Stimulated activated CD8-positive, alpha-beta memory T cell treated with anti-CD3 and anti-CD28 coated beads, Interleukin-4, amount 100 ng/mL, for 1 hour (primary cell): ENCODE data around the gene CBL.

Experiments used
- DNase-seq, 2 donors: peaks; one replicate each; pipeline ENCODE4 v3.0.0-alpha.2; 2020; ENCODE audit warnings: low read depth in 2 of 2, low spot score in 1 of 2

CBL gene

DNA sequence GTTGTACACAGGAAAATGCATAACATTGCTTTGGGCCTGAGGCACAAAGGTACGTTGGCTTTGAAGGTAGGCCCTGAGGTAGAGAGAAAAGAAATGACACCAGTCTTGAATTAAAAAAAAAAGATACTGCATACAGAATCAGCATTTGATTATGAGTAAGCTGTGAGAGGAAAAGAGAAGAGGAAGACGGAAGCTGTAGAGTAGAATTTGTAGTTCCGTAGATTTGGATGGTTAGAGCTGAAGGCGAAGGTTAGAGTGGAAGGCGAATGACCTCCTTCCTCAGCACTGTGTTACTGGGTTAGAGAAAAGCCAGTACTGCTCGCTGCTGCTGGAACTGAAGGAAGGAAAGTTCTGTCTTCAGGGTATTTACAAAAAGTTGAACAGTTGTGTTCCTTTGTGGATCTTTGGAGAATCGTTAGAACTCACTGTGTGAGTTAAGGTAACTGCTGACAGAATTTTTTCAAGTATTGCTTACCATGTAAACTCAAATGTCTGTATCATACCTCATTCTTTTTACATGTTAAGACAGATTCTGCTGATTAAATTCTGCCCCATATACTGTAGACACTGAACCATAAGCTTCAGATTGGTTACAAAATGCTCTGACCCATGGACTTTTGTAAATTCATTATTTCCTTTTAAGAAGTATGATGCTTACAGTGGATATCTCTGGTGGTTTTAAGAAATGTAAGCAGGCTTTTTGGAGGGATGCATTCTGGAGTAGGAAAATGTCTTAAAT, 60.5 kb downstream of the CBL start:
- DNase-seq, result no peak

DNA sequence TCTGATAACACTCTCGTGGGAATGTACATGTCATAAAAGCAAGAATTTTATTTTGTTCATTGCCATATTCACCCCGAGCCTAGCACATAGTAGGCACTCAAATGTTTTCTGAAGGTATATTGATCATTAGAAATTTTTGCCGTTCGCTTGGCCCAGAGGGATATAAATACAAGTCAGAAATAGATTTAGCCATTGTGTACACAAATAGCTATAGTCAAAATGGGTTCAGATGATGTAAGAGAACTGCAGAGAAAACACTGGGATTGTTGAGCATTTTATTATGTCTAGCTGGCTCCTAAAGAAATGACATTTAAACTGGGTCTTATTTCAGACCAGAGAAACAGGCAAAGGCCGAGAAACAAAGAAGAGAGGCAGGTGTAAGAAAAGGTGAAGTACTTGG, 61.5 kb downstream of the CBL start:
- no peak for DNase-seq

DNA sequence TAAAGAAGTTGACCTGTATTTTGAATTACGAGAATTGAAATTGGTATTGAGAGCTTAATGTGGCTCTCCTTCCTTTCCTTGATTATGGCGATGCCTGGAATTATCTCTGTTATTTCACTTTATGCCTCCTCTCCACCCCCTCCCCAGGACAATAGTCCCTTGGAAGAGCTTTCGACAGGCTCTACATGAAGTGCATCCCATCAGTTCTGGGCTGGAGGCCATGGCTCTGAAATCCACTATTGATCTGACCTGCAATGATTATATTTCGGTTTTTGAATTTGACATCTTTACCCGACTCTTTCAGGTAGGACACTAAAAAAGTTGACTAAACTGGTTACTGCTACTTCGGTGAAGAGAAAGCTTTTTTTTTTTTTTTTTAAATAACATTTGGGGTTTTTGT, 67.6 kb downstream of the CBL start:
- no peak for DNase-seq

DNA sequence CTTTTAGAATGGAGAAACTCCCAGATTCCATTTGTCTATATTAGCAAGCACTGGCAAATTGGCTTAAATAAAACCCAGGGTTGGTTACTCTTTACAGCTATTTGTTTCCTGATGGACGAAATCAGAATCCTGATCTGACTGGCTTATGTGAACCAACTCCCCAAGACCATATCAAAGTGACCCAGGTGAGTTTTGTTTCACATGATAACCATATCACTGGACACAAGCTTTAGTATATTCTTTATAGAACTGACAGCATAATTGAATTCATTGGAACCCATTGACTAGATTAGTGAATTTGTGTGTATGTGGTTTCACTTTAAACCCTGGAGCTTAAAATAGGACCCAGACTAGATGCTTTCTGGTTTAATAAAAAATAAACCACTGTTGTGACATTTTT, 71.5 kb downstream of the CBL start:
- no peak for DNase-seq

DNA sequence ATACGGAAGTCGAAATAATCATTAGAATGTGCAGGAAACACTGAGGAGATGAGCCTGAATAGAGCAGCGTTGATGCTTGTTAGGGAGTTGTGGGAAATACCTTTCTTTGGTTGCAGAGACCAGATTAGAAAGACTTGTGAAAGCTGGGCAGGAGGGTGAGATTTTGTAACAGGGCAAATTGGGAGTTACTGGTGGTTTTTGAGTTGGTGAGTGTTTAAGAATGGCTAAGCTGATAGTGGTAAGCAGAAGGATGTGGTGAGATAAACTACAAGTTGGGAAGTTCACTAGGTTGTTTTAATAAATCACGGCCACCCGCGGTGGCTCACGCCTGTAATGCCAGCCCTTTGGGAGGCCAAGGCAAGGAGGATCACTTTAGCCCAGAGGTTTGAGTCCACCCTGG, 76.4 kb downstream of the CBL start:
- no peak for DNase-seq

DNA sequence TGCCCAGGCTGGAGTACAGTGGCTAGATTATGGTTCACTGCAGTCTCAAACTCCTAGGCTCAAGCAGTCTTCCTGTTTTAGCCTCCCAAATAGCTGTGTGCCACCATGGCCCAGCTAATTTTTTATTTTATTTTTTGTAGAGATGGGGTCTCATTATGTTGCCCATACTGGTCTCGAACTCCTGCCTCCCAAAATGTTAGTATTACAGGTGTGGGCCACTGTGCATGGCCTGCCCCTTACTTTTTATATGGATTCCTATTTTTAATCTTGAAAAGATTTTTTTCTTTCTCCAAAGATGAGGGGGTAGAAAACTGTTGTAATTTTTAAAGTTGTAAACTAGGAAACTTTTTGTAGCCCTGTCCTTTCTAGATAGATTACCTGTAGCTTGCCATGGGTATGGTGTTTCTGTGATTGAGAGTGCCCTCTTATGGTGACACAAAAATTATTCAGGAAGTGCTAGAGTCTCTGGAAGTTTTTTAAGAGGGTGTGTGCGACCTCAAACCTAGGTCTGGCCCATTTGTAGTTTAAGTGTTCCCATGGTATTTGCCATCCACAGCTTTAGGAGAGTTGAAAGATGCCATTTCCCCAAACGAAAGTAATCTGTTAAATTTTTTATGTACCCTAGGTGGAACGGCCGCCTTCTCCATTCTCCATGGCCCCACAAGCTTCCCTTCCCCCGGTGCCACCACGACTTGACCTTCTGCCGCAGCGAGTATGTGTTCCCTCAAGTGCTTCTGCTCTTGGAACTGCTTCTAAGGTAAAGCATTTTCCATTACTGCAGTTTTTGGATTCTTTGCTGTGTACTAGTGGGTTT, 78.4 kb downstream of the CBL start:
- no peak for DNase-seq

DNA sequence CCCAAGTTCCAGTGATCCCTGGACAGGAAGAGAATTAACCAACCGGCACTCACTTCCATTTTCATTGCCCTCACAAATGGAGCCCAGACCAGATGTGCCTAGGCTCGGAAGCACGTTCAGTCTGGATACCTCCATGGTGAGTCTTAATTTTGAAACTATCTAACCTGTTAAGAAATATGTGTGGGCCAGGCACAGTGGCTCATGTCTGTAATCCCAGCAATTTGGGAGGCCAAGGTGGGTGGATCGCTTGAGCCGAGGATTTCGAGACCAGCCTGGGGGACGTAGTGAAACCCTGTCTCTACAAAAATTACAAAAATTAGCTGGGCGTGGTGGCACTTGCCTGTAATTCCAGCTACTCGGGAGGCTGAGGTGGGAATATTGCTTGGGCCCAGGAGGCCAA, 79.3 kb downstream of the CBL start:
- no peak for DNase-seq

DNA sequence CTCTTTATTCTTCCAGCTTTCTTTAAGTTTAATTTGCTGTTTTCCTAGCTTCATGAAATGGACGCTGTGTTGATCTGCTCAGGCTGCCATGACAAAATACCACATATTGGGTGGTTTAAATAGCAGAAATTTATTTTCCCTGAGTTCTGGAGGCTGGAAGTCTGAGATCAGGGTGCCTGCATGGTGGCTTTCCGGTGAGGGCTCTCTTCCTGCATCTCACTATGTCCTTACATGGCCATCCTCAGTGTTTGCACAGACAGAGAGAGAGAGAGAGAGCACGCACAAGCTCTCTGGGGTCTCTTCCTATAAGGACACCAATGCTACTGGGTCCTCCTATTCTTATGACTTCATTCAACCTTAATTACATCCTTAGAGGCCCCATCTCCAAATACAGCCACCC, 82.1 kb downstream of the CBL start:
- no peak for DNase-seq

DNA sequence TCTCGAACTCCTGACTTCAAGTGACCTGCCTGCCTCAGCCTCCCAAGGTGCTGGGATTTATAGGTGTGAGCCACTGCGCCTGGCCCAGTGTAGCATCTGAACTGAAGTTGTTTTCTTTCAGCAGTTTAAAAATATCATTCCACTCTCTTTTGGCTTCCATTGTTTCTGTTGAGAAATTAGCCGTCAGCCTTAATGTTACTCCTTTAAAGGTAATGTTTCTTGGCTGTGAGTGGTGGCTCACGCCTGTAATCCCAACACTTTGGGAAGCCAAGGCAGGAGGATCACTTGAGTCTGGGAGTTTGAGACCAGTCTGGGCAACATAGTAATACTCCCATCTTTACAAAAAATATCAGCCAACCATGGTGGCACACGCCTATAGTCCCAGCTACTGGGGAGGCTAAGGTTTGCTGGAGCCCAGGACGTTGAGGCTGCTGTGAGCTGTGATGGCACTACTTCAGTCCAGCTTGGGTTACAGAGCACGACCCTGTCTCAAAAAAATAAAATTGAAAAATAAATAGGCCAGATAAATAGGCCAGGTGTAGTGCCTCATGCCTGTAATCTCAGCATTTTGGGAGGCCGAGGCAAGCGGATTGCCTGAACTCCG, 84.9 kb downstream of the CBL start:
- no peak for DNase-seq

DNA sequence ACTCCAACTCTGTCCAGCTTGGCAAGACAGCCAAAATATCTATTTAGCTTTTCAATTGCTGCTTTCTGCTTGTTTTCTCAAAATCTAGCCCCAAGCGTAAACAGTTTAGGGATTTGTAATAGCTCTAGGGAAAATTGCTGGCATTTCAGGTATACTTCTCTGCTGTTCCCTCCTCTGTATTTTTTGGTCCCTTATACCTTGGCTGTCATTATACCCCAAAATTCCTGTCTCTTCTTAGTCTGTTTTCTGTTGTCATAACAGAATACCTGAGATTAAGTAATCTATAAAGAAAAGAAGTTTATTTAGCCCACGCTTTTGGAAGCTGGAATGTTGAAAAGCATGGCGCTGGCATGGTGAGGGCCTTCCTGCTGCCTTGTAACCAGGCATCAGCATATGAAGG, 87.3 kb downstream of the CBL start:
- DNase-seq, result no peak

DNA sequence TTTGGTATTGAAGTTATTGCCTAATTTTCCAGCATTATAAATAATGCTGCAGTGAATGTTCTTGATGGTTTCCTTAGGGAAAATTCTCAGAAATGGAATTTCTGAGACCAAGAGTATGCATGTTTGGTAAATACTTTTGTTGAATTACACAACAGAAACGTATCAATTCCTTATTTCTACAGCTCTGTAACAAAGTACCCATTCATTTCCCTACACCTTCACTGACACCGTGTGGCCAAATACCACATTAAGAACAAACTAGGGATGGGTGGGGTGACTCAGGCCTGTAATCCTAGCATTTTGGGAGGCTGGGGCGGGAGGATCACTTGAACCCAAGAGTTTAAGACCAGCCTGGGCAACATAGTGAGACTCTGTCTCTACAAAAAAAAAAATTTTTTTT, 89.0 kb downstream of the CBL start:
- no peak for DNase-seq

DNA sequence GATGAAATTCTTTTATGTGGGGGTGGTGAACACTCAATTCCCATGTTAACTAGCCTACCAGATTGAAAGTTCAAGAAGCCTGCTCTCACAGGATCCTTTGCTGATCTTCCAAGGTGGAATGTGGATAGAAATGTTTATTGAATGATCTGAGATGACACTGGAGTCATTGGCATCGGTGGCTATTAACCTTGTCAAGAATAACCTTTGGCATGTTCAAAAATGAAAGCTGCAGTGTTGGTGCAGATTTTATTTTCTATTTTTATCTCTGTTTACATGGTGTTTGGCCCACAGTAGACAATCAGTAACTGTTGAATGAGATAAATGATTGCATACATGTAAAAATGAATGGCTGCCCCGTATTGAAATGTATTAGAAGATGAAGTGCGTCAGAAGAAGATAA, 91.8 kb downstream of the CBL start:
- DNase-seq, result no peak

DNA sequence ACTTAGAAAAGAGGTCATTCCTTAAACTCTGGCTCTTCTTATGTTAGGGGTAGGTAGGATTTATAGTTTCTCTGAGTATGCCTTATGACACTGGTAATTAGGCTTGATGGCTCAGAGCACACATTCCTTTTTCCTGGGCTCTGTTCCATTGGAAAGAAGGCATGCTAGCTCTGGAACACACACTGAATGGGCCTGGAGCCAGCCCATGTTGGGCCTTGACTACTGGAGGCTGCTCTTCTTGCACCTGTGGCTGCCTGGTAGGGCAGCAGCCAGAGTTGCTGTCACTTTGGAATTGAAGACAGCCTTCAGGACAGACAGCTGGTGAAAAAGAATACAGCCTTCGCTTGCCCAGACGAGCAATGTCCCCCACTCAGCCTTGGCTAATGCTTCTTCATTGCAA, 92.6 kb downstream of the CBL start:
- no peak for DNase-seq

DNA sequence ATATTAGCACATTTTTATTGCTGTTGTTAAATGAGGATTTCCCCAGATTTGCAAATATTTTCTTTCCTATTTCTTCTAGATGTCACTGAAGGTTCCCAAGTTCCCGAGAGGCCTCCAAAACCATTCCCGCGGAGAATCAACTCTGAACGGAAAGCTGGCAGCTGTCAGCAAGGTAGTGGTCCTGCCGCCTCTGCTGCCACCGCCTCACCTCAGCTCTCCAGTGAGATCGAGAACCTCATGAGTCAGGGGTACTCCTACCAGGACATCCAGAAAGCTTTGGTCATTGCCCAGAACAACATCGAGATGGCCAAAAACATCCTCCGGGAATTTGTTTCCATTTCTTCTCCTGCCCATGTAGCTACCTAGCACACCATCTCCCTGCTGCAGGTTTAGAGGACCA, 93.3 kb downstream of the CBL start:
- no peak for DNase-seq

DNA sequence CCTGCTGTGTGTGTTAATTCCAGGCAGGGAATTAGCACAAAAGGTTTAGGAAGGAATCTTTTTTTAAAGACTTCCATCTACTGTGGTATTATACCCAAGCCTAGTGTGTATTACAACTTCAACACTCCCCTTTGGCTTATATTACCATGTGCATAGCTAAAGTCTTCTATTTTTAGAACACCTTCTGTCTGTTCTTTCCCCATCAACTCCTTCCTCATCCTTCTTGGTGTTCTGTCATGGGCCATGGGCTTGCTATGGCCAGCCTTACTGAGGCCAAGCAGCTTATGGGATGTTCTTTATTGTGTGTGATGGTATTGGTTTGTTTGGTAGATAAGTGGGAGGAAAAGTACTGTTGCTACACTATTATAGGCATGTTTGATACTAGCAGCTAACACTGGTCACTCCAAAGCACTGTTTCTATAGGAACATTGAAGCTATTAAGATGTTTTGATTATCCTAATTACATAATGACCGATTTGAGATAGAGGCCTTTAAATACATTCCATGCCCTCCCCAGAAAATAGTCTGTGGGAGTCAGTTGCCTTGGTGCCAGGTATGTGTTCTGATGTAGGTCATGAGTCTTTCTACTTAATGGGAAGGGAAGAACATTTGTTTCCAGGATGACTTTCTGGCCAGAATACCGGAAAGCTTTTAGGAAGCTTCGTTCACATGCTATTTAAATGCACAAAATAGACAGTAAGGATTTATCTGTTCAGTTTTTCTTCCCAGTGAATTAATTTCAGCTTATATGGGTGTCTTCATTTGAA, 94.2 kb downstream of the CBL start:
- DNase-seq, result no peak

DNA sequence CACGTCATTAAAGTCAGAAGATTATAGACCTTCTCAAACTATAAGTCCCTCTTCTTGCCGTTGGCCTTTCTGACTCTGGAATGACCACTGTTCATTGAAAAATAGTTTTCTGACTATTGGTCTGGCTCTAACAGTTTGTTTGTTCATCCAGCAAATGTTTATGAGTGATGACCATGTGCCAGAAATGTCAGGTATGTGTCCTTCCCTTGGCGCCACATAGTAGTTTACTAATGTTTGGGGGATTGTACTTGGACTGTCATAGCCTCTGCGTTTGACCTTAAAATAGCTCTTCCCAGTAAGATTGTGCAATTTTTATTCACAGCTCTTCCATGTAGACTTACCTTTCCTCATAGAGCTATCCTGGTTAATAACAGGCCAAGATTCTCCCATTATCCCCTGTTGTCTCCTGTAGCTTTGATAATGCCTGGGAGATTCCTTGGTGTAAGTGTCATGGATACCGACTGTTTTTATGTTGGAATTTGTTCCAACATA, 97.1 kb downstream of the CBL start:
- no peak for DNase-seq

DNA sequence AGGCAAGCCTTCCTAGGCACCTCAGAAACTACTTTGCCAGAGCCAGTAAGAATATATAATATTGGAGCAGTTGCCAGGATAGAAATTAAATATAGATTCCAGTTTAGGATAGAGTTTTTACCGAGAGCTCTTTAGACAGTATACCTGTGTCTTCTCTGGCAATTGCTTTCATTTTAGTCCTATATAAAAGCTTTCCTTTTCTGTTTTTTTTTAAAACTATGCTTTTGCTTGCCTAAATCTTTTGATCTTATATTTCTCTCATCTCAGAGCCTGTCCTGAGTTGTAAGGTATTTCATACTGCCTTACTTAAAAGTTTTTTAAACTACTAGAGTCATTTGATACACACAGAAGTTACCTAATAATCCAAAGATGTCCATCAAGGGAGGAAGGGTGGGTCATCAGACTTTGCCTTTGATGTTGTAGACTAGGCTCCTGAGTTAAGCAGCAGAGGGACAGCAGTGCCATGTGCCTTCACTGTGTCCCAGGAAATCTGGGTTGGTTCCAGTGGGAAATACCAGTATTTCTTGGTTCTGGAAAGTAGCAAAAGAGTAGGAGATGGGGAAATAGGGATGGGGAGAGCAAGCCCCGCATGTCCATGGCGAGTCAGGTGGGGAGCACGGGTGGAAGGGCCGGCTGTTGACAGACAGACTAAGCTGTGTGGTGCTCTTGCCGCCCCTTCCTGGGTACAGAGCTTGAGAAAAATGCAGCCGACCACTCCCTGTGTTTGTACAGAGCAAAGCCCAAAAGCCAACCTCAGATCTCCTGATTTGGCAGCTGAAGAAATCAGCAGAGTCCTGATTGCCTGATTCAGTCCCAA, 99.6 kb downstream of the CBL start:
- DNase-seq, result no peak

DNA sequence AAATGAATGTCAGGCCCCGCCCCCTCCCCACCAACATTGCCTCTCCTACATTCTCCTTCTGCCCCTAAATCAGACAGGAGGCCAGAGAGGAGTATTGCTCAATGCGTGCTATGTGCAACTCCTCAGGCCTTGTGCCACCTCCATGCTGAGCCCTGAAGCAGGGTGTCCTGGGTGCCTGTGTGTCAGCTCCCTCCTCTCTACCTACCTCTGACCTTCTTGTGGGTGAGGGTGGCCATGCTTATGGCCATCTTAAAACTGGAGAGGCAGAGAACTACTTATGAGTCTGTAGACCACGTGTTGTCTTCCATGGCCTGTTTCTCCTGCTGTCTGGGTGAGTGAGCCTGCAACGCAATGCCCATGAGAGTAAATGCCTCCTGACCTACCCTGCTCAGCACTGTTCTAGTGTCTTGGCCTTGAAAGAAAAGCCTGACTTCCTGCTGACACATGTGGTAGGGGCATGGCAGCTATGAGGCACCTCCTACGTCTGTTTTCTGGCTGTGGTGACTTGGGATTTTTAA, 100.3 kb downstream of the CBL start:
- no peak for DNase-seq

DNA sequence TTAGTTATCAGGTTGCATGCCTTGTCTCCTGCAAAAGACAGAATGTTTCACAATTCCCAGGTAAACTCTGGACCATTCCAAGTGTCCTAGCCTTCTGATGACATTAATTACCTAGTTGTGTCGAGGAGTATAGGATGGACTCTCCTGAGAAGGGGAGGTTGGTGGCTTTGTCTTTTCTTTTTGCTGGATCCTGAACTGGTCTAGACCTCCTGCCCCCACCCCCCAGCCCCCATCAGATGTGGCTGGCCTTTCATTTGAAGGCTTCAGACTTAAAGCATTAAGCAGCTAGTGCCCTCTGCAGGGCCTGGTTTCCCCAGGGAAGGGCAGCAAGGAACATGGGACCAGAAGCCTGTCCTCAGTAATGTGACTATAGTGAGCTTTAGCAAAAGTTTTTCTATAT, 101.1 kb downstream of the CBL start:
- DNase-seq, result no peak

DNA sequence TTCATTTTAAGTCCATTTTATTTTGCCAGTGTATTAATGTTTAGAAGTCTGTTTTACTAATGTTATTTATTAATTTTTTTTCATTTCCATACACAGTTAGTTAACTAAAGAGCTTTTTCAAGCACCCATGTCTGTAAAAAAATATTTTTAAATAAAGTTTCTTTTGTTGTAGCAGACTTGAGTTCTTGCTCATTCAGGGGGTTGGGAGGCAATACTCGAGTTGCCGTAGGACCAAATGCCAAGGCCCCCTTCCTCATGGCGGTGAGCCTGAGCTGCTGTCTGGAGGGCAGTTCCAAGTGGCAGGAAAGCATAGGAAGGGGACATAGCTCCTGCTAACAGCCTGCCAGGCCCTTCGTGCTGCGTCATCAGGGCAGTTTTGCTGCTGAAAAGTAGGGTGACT, 101.8 kb downstream of the CBL start:
- no peak for DNase-seq
